HG03139 (cell line): ENCODE results near the gene RNF183.

Experiments
- ATAC-seq: cut with Tn5 transposase; IDR thresholded peaks from one replicate; pipeline ENCODE4 v1.9.1; 2021; ENCODE audit not compliant: unreplicated experiment

The RNF183 gene

GRCh38 chr9:113302792-113303418 lies at the start of gene RNF183:
Gene RNF183 (minus strand): TSS chr9:113303376. CDS start chr9:113298184, 5,192 bp downstream.
- ATAC-seq = no peak

- ATAC-seq = no peak
Observed at GRCh38 chr9:113352411-113352810, 49.2 kb upstream of the RNF183 start.

GRCh38 chr9:113352006-113352405 lies 48.8 kb upstream of the RNF183 start:
- ATAC-seq = no peak

GRCh38 chr9:113350937-113351336 lies 47.8 kb upstream of the RNF183 start:
- ATAC-seq = no peak

- ATAC-seq = no peak
Observed at GRCh38 chr9:113350107-113350661, 47.0 kb upstream of the RNF183 start.

GRCh38 chr9:113349445-113350094 lies 46.4 kb upstream of the RNF183 start, which contains the start of gene BSPRY:
Gene BSPRY (plus strand): TSS chr9:113349541. CDS start chr9:113349580, 39 bp downstream.
- ATAC-seq = no peak

GRCh38 chr9:113349066-113349444 lies 45.9 kb upstream of the RNF183 start:
- ATAC-seq = no peak

GRCh38 chr9:113348437-113348836 lies 45.3 kb upstream of the RNF183 start:
- ATAC-seq = no peak

GRCh38 chr9:113345671-113346070 lies 42.5 kb upstream of the RNF183 start:
- no peak for ATAC-seq

- no peak for ATAC-seq
Observed at GRCh38 chr9:113345190-113345589, 42.0 kb upstream of the RNF183 start.

GRCh38 chr9:113343732-113344231 lies 40.6 kb upstream of the RNF183 start:
- no peak for ATAC-seq

GRCh38 chr9:113341712-113342410 lies 38.7 kb upstream of the RNF183 start:
- no peak for ATAC-seq

GRCh38 chr9:113340011-113340699 lies 37.0 kb upstream of the RNF183 start, which contains the start of gene WDR31:
Gene WDR31 (minus strand): TSS chr9:113340275. CDS start chr9:113332022, 8,253 bp downstream.
- ATAC-seq = peak; percentile 97

GRCh38 chr9:113337714-113338113 lies 34.5 kb upstream of the RNF183 start:
- no peak for ATAC-seq

- no peak for ATAC-seq
Observed at GRCh38 chr9:113331780-113332179, 28.6 kb upstream of the RNF183 start.

GRCh38 chr9:113328045-113328782 lies 25.0 kb upstream of the RNF183 start:
- ATAC-seq = no peak

- no peak for ATAC-seq
Observed at GRCh38 chr9:113326230-113326629, 23.1 kb upstream of the RNF183 start.

- no peak for ATAC-seq
Observed at GRCh38 chr9:113322671-113323070, 19.5 kb upstream of the RNF183 start.

- no peak for ATAC-seq
Observed at GRCh38 chr9:113320051-113320450, 16.9 kb upstream of the RNF183 start.

GRCh38 chr9:113319054-113319453 lies 15.9 kb upstream of the RNF183 start:
- no peak for ATAC-seq
